ENCODE measurements around the gene MRTFA. TPM values are rescaled to one million over a fixed set of nuclear protein-coding genes. Genes with fewer than 3 reads are reported as not detected.

MRTFA gene
- total RNA-seq, 2 experiments from 2014 or later, result 47.7 to 66.9 TPM

GRCh38 chr22:40535189-40535512 is 101.4 kb downstream of the MRTFA start:
- H3K27ac ChIP-seq (ENCODE audit: low read depth, low read length, poor library complexity, severe bottlenecking), result peak overlapping the region; percentile 68
- ChIA-PET CTCF (ENCODE audit: unreplicated experiment) (no interaction called here), POLR2A (interaction anchor here (0.8 kb wide), 1 partner anchor 9 kb away, joined by 4 read pairs; no protein-coding TSS in a partner anchor)
- no peak for DNase-seq (ENCODE audit: low spot score)
- H3K9me3 ChIP-seq (ENCODE audit: low read length), result no peaks in the 10 kb centered on the region
- no peaks in the 10 kb centered on the region for H4K20me1 ChIP-seq (ENCODE audit: insufficient read depth, low read length)
- peak overlapping the region; percentile 86 for H3K4me2 ChIP-seq (ENCODE audit: low read length)
- peaks cover 53% of the 10 kb centered on the region for H3K4me1 ChIP-seq (ENCODE audit: insufficient read depth, low read length, poor library complexity, severe bottlenecking)
- TF ChIP-seq EZH2phosphoT487 (IDR thresholded peaks at IDR 0.05; ENCODE audit: borderline replicate concordance, low read depth, low read length) (no peak), CTCF (conservative IDR thresholded peaks at IDR 0.05; ENCODE audit: low read length) (no peak)
- intact Hi-C loops (cut with micrococcal nuclease; ENCODE audit: unreplicated experiment), result no loop called here
- H3K36me3 ChIP-seq (ENCODE audit: insufficient read depth, low read length), result no peaks in the 10 kb centered on the region
- no peak overlapping the region for H3K4me3 ChIP-seq (ENCODE audit: low read depth, low read length, poor library complexity, severe bottlenecking)
- BruUV-seq (replicated peaks), result no TSS peak
- peaks cover 39% of the 10 kb centered on the region for H3K79me2 ChIP-seq (ENCODE audit: insufficient read depth, low read depth, low read length)
- H3K9me2 ChIP-seq (ENCODE audit: insufficient read depth, low read length), result no peaks in the 10 kb centered on the region
- H2AFZ ChIP-seq (ENCODE audit: low read length), result peak overlapping the region; percentile 29; the same call in 1 of the 2 replicates

- H3K79me2 ChIP-seq (ENCODE audit: insufficient read depth, low read depth, low read length), result peaks cover 42% of the 10 kb centered on the region
- no peaks in the 10 kb centered on the region for H4K20me1 ChIP-seq (ENCODE audit: insufficient read depth, low read length)
- POLR2A ChIA-PET, result interaction anchor here (0.8 to 1.4 kb wide), 6 partner anchors 9 to 107 kb away, joined by 3 to 5 read pairs (median 4); no protein-coding TSS in a partner anchor
- intact Hi-C loops (cut with micrococcal nuclease; ENCODE audit: unreplicated experiment), result loop anchor here (5.0 kb wide), 1 partner anchor 58 kb away; no protein-coding TSS in a partner anchor
- peak overlapping the region; percentile 86 for H3K4me2 ChIP-seq (ENCODE audit: low read length)
- H3K4me3 ChIP-seq (ENCODE audit: low read depth, low read length, poor library complexity, severe bottlenecking), result peak overlapping the region; percentile 68
- DNase-seq (ENCODE audit: low spot score), result no peak
- TF ChIP-seq EZH2phosphoT487 (IDR thresholded peaks at IDR 0.05; ENCODE audit: borderline replicate concordance, low read depth, low read length) (no peak), CTCF (conservative IDR thresholded peaks at IDR 0.05; ENCODE audit: low read length) (no peak)
- H3K9me3 ChIP-seq (ENCODE audit: low read length), result no peaks in the 10 kb centered on the region
- no peaks in the 10 kb centered on the region for H3K9me2 ChIP-seq (ENCODE audit: insufficient read depth, low read length)
- CTCF ChIA-PET (ENCODE audit: unreplicated experiment), result interaction anchor here (1.7 kb wide), 1 partner anchor 10 kb away, joined by 4 read pairs; no protein-coding TSS in a partner anchor
- H3K36me3 ChIP-seq (ENCODE audit: insufficient read depth, low read length), result no peaks in the 10 kb centered on the region
- BruUV-seq (replicated peaks), result no TSS peak
- peak overlapping the region; percentile 68 for H3K27ac ChIP-seq (ENCODE audit: low read depth, low read length, poor library complexity, severe bottlenecking)
- H3K4me1 ChIP-seq (ENCODE audit: insufficient read depth, low read length, poor library complexity, severe bottlenecking), result peaks cover 58% of the 10 kb centered on the region
- H2AFZ ChIP-seq (ENCODE audit: low read length), result peak overlapping the region; percentile 29; the same call in 1 of the 2 replicates
Observed at GRCh38 chr22:40534379-40535188, 101.9 kb downstream of the MRTFA start.
